Measurements from ENCODE around the gene FCF1. TPM values are rescaled to one million over a fixed set of nuclear protein-coding genes. Genes with fewer than 3 reads are reported as not detected.

Gene FCF1
- total RNA-seq, 1 donor from 2014 or later, result 51.3 TPM

- H3K4me1 Mint-ChIP-seq (ENCODE audit: low read depth), result no peaks in the 10 kb centered on the region
- no peak for TF ChIP-seq CTCF (IDR thresholded peaks at IDR 0.05; ENCODE audit: unreplicated experiment)
- H3K36me3 Mint-ChIP-seq (ENCODE audit: insufficient read depth), result peaks cover 22% of the 10 kb centered on the region
- no peaks in the 10 kb centered on the region for H3K27me3 Mint-ChIP-seq
- no peak overlapping the region for H3K4me3 Mint-ChIP-seq (ENCODE audit: low read depth)
- no peak for DNase-seq (ENCODE audit: low spot score, unreplicated experiment)
- H3K9me3 Mint-ChIP-seq (ENCODE audit: low read depth), result no peaks in the 10 kb centered on the region
- no peak overlapping the region for H3K27ac Mint-ChIP-seq
These were observed 7.6 kb downstream of the FCF1 start for GRCh38 chr14:74720526-74720925.

- no peak overlapping the region for H3K27ac Mint-ChIP-seq
- H3K4me1 Mint-ChIP-seq (ENCODE audit: low read depth), result no peaks in the 10 kb centered on the region
- no peak for TF ChIP-seq CTCF (IDR thresholded peaks at IDR 0.05; ENCODE audit: unreplicated experiment)
- no peaks in the 10 kb centered on the region for H3K9me3 Mint-ChIP-seq (ENCODE audit: low read depth)
- no peak for DNase-seq (ENCODE audit: low spot score, unreplicated experiment)
- peaks cover 25% of the 10 kb centered on the region for H3K36me3 Mint-ChIP-seq (ENCODE audit: insufficient read depth)
- no peak overlapping the region for H3K4me3 Mint-ChIP-seq (ENCODE audit: low read depth)
- H3K27me3 Mint-ChIP-seq, result no peaks in the 10 kb centered on the region
These were observed 10.2 kb downstream of the FCF1 start for GRCh38 chr14:74723134-74723533.

GRCh38 chr14:74732387-74732786 lies 19.4 kb downstream of the FCF1 start:
- Mint-ChIP-seq H3K4me3 (ENCODE audit: low read depth) (no peak overlapping the region), H3K9me3 (ENCODE audit: low read depth) (no peaks in the 10 kb centered on the region), H3K27ac (no peak overlapping the region), H3K27me3 (no peaks in the 10 kb centered on the region), H3K4me1 (ENCODE audit: low read depth) (peaks cover 18% of the 10 kb centered on the region), H3K36me3 (ENCODE audit: insufficient read depth) (peaks cover 13% of the 10 kb centered on the region)
- no peak for TF ChIP-seq CTCF (IDR thresholded peaks at IDR 0.05; ENCODE audit: unreplicated experiment)
- no peak for DNase-seq (ENCODE audit: low spot score, unreplicated experiment)

- H3K4me3 Mint-ChIP-seq (ENCODE audit: low read depth), result no peak overlapping the region
- H3K9me3 Mint-ChIP-seq (ENCODE audit: low read depth), result no peaks in the 10 kb centered on the region
- H3K36me3 Mint-ChIP-seq (ENCODE audit: insufficient read depth), result peaks cover 10% of the 10 kb centered on the region
- DNase-seq (ENCODE audit: low spot score, unreplicated experiment), result no peak
- no peak overlapping the region for H3K27ac Mint-ChIP-seq
- no peaks in the 10 kb centered on the region for H3K27me3 Mint-ChIP-seq
- peaks cover 18% of the 10 kb centered on the region for H3K4me1 Mint-ChIP-seq (ENCODE audit: low read depth)
- no peak for TF ChIP-seq CTCF (IDR thresholded peaks at IDR 0.05; ENCODE audit: unreplicated experiment)
These were observed 20.3 kb downstream of the FCF1 start for GRCh38 chr14:74733221-74733620.

- Mint-ChIP-seq H3K4me1 (ENCODE audit: low read depth) (peaks cover 18% of the 10 kb centered on the region), H3K4me3 (ENCODE audit: low read depth) (peak overlapping the region; percentile 56)
These were observed 22.2 kb downstream of the FCF1 start for GRCh38 chr14:74735125-74735524.

More at GRCh38 chr14:74735125-74735524, 22.2 kb downstream of the FCF1 start:
- H3K9me3 Mint-ChIP-seq (ENCODE audit: low read depth), result no peaks in the 10 kb centered on the region
- DNase-seq (ENCODE audit: low spot score, unreplicated experiment), result no peak
- TF ChIP-seq CTCF (IDR thresholded peaks at IDR 0.05; ENCODE audit: unreplicated experiment), result no peak
- H3K36me3 Mint-ChIP-seq (ENCODE audit: insufficient read depth), result peaks cover 12% of the 10 kb centered on the region
- no peaks in the 10 kb centered on the region for H3K27me3 Mint-ChIP-seq
- H3K27ac Mint-ChIP-seq, result peak overlapping the region; percentile 88
